H9 (cell line): ENCODE measurements around the gene CUBN. TPM values are rescaled to one million over a fixed set of nuclear protein-coding genes. Genes with fewer than 3 reads are reported as not detected.

Experiments
- DNase-seq: peaks from one replicate; pipeline ENCODE4 v3.0.0-alpha.2; 2017
- H2AFZ ChIP-seq: one replicate; pipeline ENCODE4 v1.6.1; 2013; ENCODE audit warnings: mild to moderate bottlenecking, low read length, control low read depth, moderate library complexity
- H2AK5ac ChIP-seq: 2 replicates; pipeline ENCODE4 v1.6.1; 2013; ENCODE audit warnings: low read length, control low read depth, mixed read lengths; ENCODE audit not compliant: insufficient read length
- H2BK120ac ChIP-seq: one replicate; pipeline ENCODE4 v1.6.1; 2013; ENCODE audit warnings: low read depth, mild to moderate bottlenecking, low read length, control low read depth, inconsistent platforms; ENCODE audit not compliant: poor library complexity, severe bottlenecking
- H2BK12ac ChIP-seq: 2 replicates; pipeline ENCODE4 v1.6.1; 2013; ENCODE audit warnings: low read length, control low read depth, mixed read lengths, low read depth; ENCODE audit not compliant: insufficient read length
- H2BK15ac ChIP-seq: 2 replicates; pipeline ENCODE4 v1.6.1; 2013; ENCODE audit warnings: low read depth, low read length, control low read depth
- H2BK20ac ChIP-seq: one replicate; pipeline ENCODE4 v1.6.1; 2013; ENCODE audit warnings: low read depth, mild to moderate bottlenecking, low read length, control low read depth, inconsistent platforms; ENCODE audit not compliant: poor library complexity, severe bottlenecking
- H2BK5ac ChIP-seq: 2 replicates; pipeline ENCODE4 v1.6.1; 2013; ENCODE audit warnings: low read length, control low read depth, mixed read lengths; ENCODE audit not compliant: insufficient read length
- H3K14ac ChIP-seq: 2 replicates; pipeline ENCODE4 v1.6.1; 2013; ENCODE audit warnings: low read length, control low read depth; ENCODE audit not compliant: insufficient read depth
- H3K18ac ChIP-seq: 2 replicates; pipeline ENCODE4 v1.6.1; 2013; ENCODE audit warnings: low read depth, mild to moderate bottlenecking, mixed read lengths, low read length, control low read depth; ENCODE audit not compliant: insufficient read length
- H3K23ac ChIP-seq: 2 replicates; pipeline ENCODE4 v1.6.1; 2013; ENCODE audit warnings: low read length, control low read depth, mixed read lengths, low read depth; ENCODE audit not compliant: insufficient read length
- H3K23me2 ChIP-seq: 2 replicates; pipeline ENCODE4 v1.6.1; 2013; ENCODE audit warnings: low read depth, mild to moderate bottlenecking, mixed read lengths, low read length, control low read depth; ENCODE audit not compliant: insufficient read length, poor library complexity, severe bottlenecking
- H3K27ac ChIP-seq: 2 replicates; pipeline ENCODE4 v1.5.1; 2013; ENCODE audit warnings: low read length, control low read depth, mixed read lengths, low read depth; ENCODE audit not compliant: insufficient read length
- H3K27me3 ChIP-seq: 2 replicates; pipeline ENCODE4 v1.6.1; 2013; ENCODE audit warnings: low read length, control low read depth, inconsistent platforms; ENCODE audit not compliant: insufficient read depth
- H3K4ac ChIP-seq: 2 replicates; pipeline ENCODE4 v1.6.1; 2013; ENCODE audit warnings: low read depth, mild to moderate bottlenecking, control low read depth, inconsistent platforms, low read length, moderate library complexity
- H3K4me1 ChIP-seq: 2 replicates; pipeline ENCODE4 v1.6.1; 2013; ENCODE audit warnings: low read length, control low read depth, inconsistent platforms; ENCODE audit not compliant: insufficient read depth
- H3K4me2 ChIP-seq: 2 replicates; pipeline ENCODE4 v1.6.1; 2013; ENCODE audit warnings: low read length, control low read depth, mixed read lengths; ENCODE audit not compliant: insufficient read length, insufficient read depth
- H3K56ac ChIP-seq: 2 replicates; pipeline ENCODE4 v1.6.1; 2013; ENCODE audit warnings: low read depth, mild to moderate bottlenecking, mixed read lengths, low read length, control low read depth; ENCODE audit not compliant: insufficient read length
- H3K79me1 ChIP-seq: 2 replicates; pipeline ENCODE4 v1.6.1; 2013; ENCODE audit warnings: low read depth, mild to moderate bottlenecking, moderate library complexity, low read length, control low read depth, inconsistent platforms; ENCODE audit not compliant: insufficient read depth, poor library complexity, severe bottlenecking
- H3K79me2 ChIP-seq: 2 replicates; pipeline ENCODE4 v1.6.1; 2013; ENCODE audit warnings: low read length, control low read depth, inconsistent platforms; ENCODE audit not compliant: insufficient read depth
- H3K9ac ChIP-seq: 2 replicates; pipeline ENCODE4 v1.6.1; 2013; ENCODE audit warnings: low read length, control low read depth, mixed read lengths; ENCODE audit not compliant: insufficient read length; ENCODE audit errors: extremely low read depth
- H3K9me3 ChIP-seq: one replicate; pipeline ENCODE4 v1.6.1; 2013; ENCODE audit warnings: low read depth, low read length, inconsistent platforms; ENCODE audit not compliant: control insufficient read depth
- H3T11ph ChIP-seq: one replicate; pipeline ENCODE4 v1.6.1; 2013; ENCODE audit warnings: mild to moderate bottlenecking, low read length, control low read depth, inconsistent platforms
- H4K20me1 ChIP-seq: one replicate; pipeline ENCODE4 v1.6.1; 2013; ENCODE audit not compliant: control insufficient read depth, insufficient read length, insufficient read depth
- H4K5ac ChIP-seq: 2 replicates; pipeline ENCODE4 v1.6.1; 2013; ENCODE audit warnings: low read depth, mild to moderate bottlenecking, mixed read lengths, low read length, control low read depth; ENCODE audit not compliant: insufficient read length
- H4K8ac ChIP-seq: replicated peaks from 2 replicates; pipeline ENCODE4 v1.6.1; 2013; ENCODE audit warnings: low read length, control low read depth, mixed read lengths, low read depth; ENCODE audit not compliant: insufficient read length
- H4K91ac ChIP-seq: 2 replicates; pipeline ENCODE4 v1.6.1; 2013; ENCODE audit warnings: low read depth, mild to moderate bottlenecking, moderate library complexity, mixed read lengths, low read length, control low read depth; ENCODE audit not compliant: insufficient read length
- H3K27ac Mint-ChIP-seq, 3 experiments: 2 replicates in 2 of 3; 3 replicates in 1 of 3; pipeline ENCODE4 v1.8.0; 2020 to 2021; ENCODE audit warnings: mixed read lengths in 3 of 3, mild to moderate bottlenecking in 1 of 3, moderate library complexity in 1 of 3
- H3K27me3 Mint-ChIP-seq: 2 replicates; pipeline ENCODE4 v1.8.0; 2021; ENCODE audit warnings: low read depth, mild to moderate bottlenecking, moderate library complexity, mixed read lengths
- H3K36me3 Mint-ChIP-seq, 3 experiments: 2 replicates in 2 of 3; 3 replicates in 1 of 3; pipeline ENCODE4 v1.8.0; 2020 to 2021; ENCODE audit warnings: low read depth in 3 of 3, mixed read lengths in 3 of 3; ENCODE audit not compliant: insufficient read depth in 1 of 3
- H3K4me1 Mint-ChIP-seq, 2 experiments: 2 replicates each; pipeline ENCODE4 v1.8.0; 2020; ENCODE audit warnings: mixed read lengths in 2 of 2
- H3K4me3 Mint-ChIP-seq, 2 experiments: 2 replicates in 1 of 2; 3 replicates in 1 of 2; pipeline ENCODE4 v1.8.0; 2020 to 2021; ENCODE audit warnings: mild to moderate bottlenecking in 2 of 2, mixed read lengths in 2 of 2, moderate library complexity in 1 of 2
- H3K9me3 Mint-ChIP-seq, 2 experiments: 2 replicates in 1 of 2; 3 replicates in 1 of 2; pipeline ENCODE4 v1.8.0; 2020; ENCODE audit warnings: mild to moderate bottlenecking in 2 of 2, mixed read lengths in 2 of 2, moderate library complexity in 1 of 2
- CTCF ChIP-seq: fragments of 200-600 bp; sonication (generic); conservative IDR thresholded peaks from 3 replicates; pipeline ENCODE4 v1.8.0; 2021; ENCODE audit warnings: antibody characterized with exemption, mild to moderate bottlenecking
- WGBS: extraction: QIAGEN DNeasy Blood & Tissue Kit; methylation state at CpG from one replicate; pipeline ENCODE4 v1.1.7; 2013; ENCODE audit warnings: missing lambda C conversion rate, low lambda C conversion rate, mixed read lengths; ENCODE audit not compliant: insufficient read length; ENCODE audit errors: extremely low coverage; 5-methylcytosine and 5-hydroxymethylcytosine counted together
- total RNA-seq: library from RNA; stranded (reverse); gene quantifications from 2 replicates; pipeline ENCODE4 v1.2.1, GENCODE V29; 2021

CUBN gene
- total RNA-seq, 1 experiment from 2014 or later: 0.26 TPM

DNA sequence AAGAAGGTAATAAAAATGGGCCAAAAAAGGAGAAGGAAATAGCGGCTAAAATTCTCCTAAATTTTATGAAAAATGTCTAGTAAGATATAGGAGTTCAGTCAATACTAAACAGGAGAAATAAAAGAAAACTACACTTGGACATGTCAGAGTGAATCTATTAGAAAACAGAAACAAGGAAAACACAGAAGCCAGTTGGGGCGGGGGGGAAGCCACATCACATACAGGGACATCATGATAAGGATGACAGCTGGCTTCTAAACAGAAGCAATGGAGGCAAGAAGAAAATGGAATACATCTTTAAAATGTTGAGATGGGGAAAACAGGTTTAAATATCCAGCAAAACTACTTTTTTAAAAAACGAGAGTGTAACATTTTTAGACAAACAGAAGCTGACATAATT lies 77.8 kb downstream of the CUBN start:
- H3K23me2 ChIP-seq: no peaks in the 10 kb centered on the region
- no peak overlapping the region for H3T11ph ChIP-seq
- H3K4me2 ChIP-seq: no peak overlapping the region
- no peak overlapping the region for H2BK15ac ChIP-seq
- H2BK120ac ChIP-seq: no peak overlapping the region
- no peak overlapping the region for H2AFZ ChIP-seq
- H2BK5ac ChIP-seq: no peak overlapping the region
- H3K27ac ChIP-seq: no peak overlapping the region
- no CpG with 5 or more reads among the region's 3 CpGs for WGBS
- no peak overlapping the region for H3K56ac ChIP-seq
- Mint-ChIP-seq H3K36me3 (peaks cover 9 to 26% (median 10%) of the 10 kb centered on the region in 3 experiments), H3K4me1 (peaks cover 0 to 11% of the 10 kb centered on the region in 2 experiments; a peak in 2 of 4 replicates), H3K9me3 (peaks cover 14 to 17% of the 10 kb centered on the region in 2 experiments), H3K4me3 (no peak overlapping the region), H3K27me3 (no peaks in the 10 kb centered on the region), H3K27ac (no peak overlapping the region)
- H2BK12ac ChIP-seq: no peak overlapping the region
- no peaks in the 10 kb centered on the region for H3K4me1 ChIP-seq
- no peak overlapping the region for H2BK20ac ChIP-seq
- no peak overlapping the region for H2AK5ac ChIP-seq
- TF ChIP-seq CTCF: no peak
- no peak overlapping the region for H3K23ac ChIP-seq
- no peak overlapping the region for H4K91ac ChIP-seq
- no peak for DNase-seq
- no peaks in the 10 kb centered on the region for H3K27me3 ChIP-seq
- H3K4ac ChIP-seq: no peak overlapping the region
- H4K5ac ChIP-seq: no peak overlapping the region
- H3K14ac ChIP-seq: no peak overlapping the region
- no peak overlapping the region for H4K8ac ChIP-seq
- no peak overlapping the region for H3K18ac ChIP-seq
- no peaks in the 10 kb centered on the region for H3K79me1 ChIP-seq
- no peaks in the 10 kb centered on the region for H4K20me1 ChIP-seq
- H3K9ac ChIP-seq: no peak overlapping the region
- H3K9me3 ChIP-seq: no peaks in the 10 kb centered on the region
- no peaks in the 10 kb centered on the region for H3K79me2 ChIP-seq
